ENCODE results near the gene CLK4. TPM values are rescaled to one million over a fixed set of nuclear protein-coding genes. Genes with fewer than 3 reads are reported as not detected.

Gene CLK4
- total RNA-seq, 4 donors from 2014 or later, result 40.2 to 77.8 (median 46.6) TPM

DNA sequence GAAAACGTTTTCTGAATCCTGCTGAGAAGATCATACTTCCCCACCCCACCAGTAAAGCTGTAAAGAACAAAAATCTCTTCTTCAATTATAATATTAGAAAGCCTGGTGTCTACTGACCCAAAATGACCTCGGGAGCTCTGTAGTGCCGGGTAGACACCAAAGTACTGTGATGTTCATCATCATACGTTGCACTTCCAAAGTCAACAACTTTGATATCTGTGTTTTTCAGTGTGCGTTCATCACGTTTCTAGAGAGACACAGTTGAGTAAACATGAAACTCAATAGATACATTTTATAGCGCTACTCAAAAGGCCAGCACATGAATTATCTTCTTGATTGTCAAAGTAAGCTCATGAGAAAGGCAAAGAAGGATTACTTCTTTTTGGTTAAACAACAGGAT lies 14.6 kb downstream of the CLK4 start:
- TF ChIP-seq POLR2A (IDR thresholded peaks at IDR 0.05) (no peak), EP300 (IDR thresholded peaks at IDR 0.05) (no peak)
- TF ChIP-seq, protein P1, sequence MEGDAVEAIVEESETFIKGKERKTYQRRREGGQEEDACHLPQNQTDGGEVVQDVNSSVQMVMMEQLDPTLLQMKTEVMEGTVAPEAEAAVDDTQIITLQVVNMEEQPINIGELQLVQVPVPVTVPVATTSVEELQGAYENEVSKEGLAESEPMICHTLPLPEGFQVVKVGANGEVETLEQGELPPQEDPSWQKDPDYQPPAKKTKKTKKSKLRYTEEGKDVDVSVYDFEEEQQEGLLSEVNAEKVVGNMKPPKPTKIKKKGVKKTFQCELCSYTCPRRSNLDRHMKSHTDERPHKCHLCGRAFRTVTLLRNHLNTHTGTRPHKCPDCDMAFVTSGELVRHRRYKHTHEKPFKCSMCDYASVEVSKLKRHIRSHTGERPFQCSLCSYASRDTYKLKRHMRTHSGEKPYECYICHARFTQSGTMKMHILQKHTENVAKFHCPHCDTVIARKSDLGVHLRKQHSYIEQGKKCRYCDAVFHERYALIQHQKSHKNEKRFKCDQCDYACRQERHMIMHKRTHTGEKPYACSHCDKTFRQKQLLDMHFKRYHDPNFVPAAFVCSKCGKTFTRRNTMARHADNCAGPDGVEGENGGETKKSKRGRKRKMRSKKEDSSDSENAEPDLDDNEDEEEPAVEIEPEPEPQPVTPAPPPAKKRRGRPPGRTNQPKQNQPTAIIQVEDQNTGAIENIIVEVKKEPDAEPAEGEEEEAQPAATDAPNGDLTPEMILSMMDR (IDR thresholded peaks at IDR 0.05), result no peak
- 63 to 67% methylated on average over 7 of the region's 7 CpGs for WGBS, 2 donors
- Histone ChIP-seq H3K27me3 (no peaks in the 10 kb centered on the region), H3K9me3 (no peaks in the 10 kb centered on the region), H3K4me3 (no peak overlapping the region), H3K36me3 (peaks cover 0 to 98% (median 26%) of the 10 kb centered on the region in 3 donors), H3K27ac (no peak overlapping the region), H3K4me1 (peaks cover 0 to 14% (median 0%) of the 10 kb centered on the region in 4 donors)
- DNase-seq (ENCODE audit: low spot score in 2 of 2), result no peak

GRCh38 chr5:178606269-178606668 lies 20.6 kb downstream of the CLK4 start:
- 86 to 91% methylated on average over 3 of the region's 3 CpGs for WGBS, 2 donors
- no peak for DNase-seq (ENCODE audit: low spot score in 2 of 2)
- TF ChIP-seq POLR2A (IDR thresholded peaks at IDR 0.05) (no peak), EP300 (IDR thresholded peaks at IDR 0.05) (no peak)
- TF ChIP-seq, protein P1 (IDR thresholded peaks at IDR 0.05), result no peak
- H3K27ac ChIP-seq, result no peak overlapping the region
- no peaks in the 10 kb centered on the region for H3K4me1 ChIP-seq
- no peak overlapping the region for H3K4me3 ChIP-seq
- no peaks in the 10 kb centered on the region for H3K27me3 ChIP-seq
- peaks cover 0 to 99% (median 8%) of the 10 kb centered on the region in 3 donors for H3K36me3 ChIP-seq
- no peaks in the 10 kb centered on the region for H3K9me3 ChIP-seq

GRCh38 chr5:178605788-178606187 lies 21.1 kb downstream of the CLK4 start:
- H3K27ac ChIP-seq, result no peak overlapping the region
- H3K9me3 ChIP-seq, result no peaks in the 10 kb centered on the region
- H3K4me3 ChIP-seq, result no peak overlapping the region
- peaks cover 0 to 99% (median 8%) of the 10 kb centered on the region in 3 donors for H3K36me3 ChIP-seq
- no peaks in the 10 kb centered on the region for H3K4me1 ChIP-seq
- no peak for DNase-seq (ENCODE audit: low spot score in 2 of 2)
- H3K27me3 ChIP-seq, result no peaks in the 10 kb centered on the region
- WGBS, 2 donors, result 81 to 84% methylated on average over 3 of the region's 3 CpGs
- TF ChIP-seq EP300 (IDR thresholded peaks at IDR 0.05), result no peak

- DNase-seq (ENCODE audit: low spot score in 2 of 2), result no peak
- no peaks in the 10 kb centered on the region for H3K4me1 ChIP-seq
- 90 to 99% methylated on average over 2 of the region's 2 CpGs for WGBS, 2 donors
- H3K9me3 ChIP-seq, result no peaks in the 10 kb centered on the region
- H3K27ac ChIP-seq, result no peak overlapping the region
- no peaks in the 10 kb centered on the region for H3K27me3 ChIP-seq
- no peak overlapping the region for H3K4me3 ChIP-seq
- TF ChIP-seq EP300 (IDR thresholded peaks at IDR 0.05) (no peak), POLR2A (IDR thresholded peaks at IDR 0.05) (no peak)
- TF ChIP-seq, protein P1 (IDR thresholded peaks at IDR 0.05), result no peak
- peaks cover 0 to 93% (median 8%) of the 10 kb centered on the region in 3 donors for H3K36me3 ChIP-seq
Observed at GRCh38 chr5:178602752-178603151, 24.1 kb downstream of the CLK4 start.

DNA sequence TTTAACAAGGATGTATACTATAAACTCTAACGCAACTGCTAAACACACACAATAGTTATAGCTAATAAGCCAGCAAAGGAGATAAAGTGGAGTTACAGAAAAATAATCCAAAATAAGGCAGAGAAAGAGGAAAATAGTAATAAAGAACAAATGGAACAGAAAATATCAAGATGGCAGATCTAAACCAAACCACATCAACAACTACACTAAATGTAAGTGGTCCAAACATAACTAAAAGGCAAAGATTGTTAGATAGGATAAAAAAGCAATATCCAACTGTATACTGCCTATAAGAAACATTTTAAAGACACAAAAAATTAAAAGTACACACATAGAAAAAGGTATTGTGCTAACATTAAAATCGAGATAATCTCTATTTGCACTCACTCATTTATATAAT lies 31.1 kb downstream of the CLK4 start:
- H3K36me3 ChIP-seq, result peaks cover 0 to 64% (median 0%) of the 10 kb centered on the region in 3 donors

More for the DNA sequence above, 31.1 kb downstream of the CLK4 start:
- 97 to 98% methylated on average over 2 of the region's 2 CpGs for WGBS, 2 donors
- H3K27ac ChIP-seq, result no peak overlapping the region
- H3K4me1 ChIP-seq, result peaks cover 0 to 2% (median 0%) of the 10 kb centered on the region in 4 donors
- no peak overlapping the region for H3K4me3 ChIP-seq
- H3K27me3 ChIP-seq, result no peaks in the 10 kb centered on the region
- peaks cover 0 to 24% (median 13%) of the 10 kb centered on the region in 4 donors for H3K9me3 ChIP-seq
- no peak for DNase-seq (ENCODE audit: low spot score in 2 of 2)
- TF ChIP-seq EP300 (IDR thresholded peaks at IDR 0.05) (no peak), POLR2A (IDR thresholded peaks at IDR 0.05) (no peak)
- TF ChIP-seq, protein P1 (IDR thresholded peaks at IDR 0.05), result no peak

All from tibial nerve (tissue), 4 donors.